Measurements from ENCODE around the gene MTUS2. TPM values are rescaled to one million over a fixed set of nuclear protein-coding genes. Genes with fewer than 3 reads are reported as not detected.

Gene MTUS2
- total RNA-seq, 1 donor from 2014 or later, result 0.41 TPM

DNA sequence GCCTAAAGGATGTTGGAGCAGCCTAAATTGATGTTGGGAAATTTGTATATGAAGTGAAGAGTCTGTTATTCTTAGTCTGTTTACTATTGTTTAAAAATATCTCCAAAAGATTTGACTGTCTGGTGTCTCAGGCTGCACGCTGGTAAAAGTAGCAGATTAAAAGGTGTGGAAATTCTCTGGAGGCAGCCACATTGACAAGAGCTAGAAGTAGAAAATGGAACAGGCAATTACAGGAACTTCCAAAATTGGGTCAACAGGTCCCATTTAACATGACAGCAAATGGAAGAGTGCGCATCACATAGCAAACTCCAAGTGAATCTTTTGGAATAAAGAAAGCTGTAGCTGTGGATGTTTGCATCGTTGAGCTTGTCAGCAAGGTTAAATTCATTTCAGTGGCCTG lies 138.3 kb downstream of the MTUS2 start:
- TF ChIP-seq, protein P1, sequence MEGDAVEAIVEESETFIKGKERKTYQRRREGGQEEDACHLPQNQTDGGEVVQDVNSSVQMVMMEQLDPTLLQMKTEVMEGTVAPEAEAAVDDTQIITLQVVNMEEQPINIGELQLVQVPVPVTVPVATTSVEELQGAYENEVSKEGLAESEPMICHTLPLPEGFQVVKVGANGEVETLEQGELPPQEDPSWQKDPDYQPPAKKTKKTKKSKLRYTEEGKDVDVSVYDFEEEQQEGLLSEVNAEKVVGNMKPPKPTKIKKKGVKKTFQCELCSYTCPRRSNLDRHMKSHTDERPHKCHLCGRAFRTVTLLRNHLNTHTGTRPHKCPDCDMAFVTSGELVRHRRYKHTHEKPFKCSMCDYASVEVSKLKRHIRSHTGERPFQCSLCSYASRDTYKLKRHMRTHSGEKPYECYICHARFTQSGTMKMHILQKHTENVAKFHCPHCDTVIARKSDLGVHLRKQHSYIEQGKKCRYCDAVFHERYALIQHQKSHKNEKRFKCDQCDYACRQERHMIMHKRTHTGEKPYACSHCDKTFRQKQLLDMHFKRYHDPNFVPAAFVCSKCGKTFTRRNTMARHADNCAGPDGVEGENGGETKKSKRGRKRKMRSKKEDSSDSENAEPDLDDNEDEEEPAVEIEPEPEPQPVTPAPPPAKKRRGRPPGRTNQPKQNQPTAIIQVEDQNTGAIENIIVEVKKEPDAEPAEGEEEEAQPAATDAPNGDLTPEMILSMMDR (IDR thresholded peaks at IDR 0.05), result no peak
- Histone ChIP-seq H3K36me3 (no peaks in the 10 kb centered on the region), H3K27ac (no peak overlapping the region), H3K4me1 (no peaks in the 10 kb centered on the region), H3K4me3 (no peak overlapping the region), H3K27me3 (no peaks in the 10 kb centered on the region), H3K9me3 (no peaks in the 10 kb centered on the region)
- DNase-seq, result no peak
- intact Hi-C loops (cut with DNase I), result no loop called here
- no peak for ATAC-seq

DNA sequence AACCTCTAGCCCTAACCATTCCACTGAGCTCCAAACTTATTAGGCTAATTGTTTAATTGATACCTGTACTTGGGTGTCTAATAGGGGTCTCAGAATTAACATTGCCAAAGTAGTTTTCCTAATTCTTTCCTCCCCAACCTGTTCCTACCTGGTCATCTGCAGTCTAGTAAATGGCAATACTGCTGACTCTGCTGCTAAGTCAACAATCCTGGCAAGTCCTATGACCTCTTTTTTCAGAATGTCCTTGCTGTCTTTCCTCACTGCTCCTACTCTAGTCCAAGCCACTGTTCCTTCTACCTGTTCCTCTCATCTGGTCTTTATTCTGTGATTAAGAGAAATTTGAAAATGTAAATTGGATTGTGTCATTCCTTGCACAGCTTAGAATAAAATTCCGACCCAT lies 143.9 kb downstream of the MTUS2 start:
- H3K4me1 ChIP-seq, result no peaks in the 10 kb centered on the region
- TF ChIP-seq, protein P1 (IDR thresholded peaks at IDR 0.05), result no peak
- H3K36me3 ChIP-seq, result no peaks in the 10 kb centered on the region
- H3K27ac ChIP-seq, result no peak overlapping the region
- H3K9me3 ChIP-seq, result no peaks in the 10 kb centered on the region
- intact Hi-C loops (cut with DNase I), result no loop called here
- H3K27me3 ChIP-seq, result no peaks in the 10 kb centered on the region
- H3K4me3 ChIP-seq, result no peak overlapping the region
- DNase-seq (no peak), ATAC-seq (no peak)

DNA sequence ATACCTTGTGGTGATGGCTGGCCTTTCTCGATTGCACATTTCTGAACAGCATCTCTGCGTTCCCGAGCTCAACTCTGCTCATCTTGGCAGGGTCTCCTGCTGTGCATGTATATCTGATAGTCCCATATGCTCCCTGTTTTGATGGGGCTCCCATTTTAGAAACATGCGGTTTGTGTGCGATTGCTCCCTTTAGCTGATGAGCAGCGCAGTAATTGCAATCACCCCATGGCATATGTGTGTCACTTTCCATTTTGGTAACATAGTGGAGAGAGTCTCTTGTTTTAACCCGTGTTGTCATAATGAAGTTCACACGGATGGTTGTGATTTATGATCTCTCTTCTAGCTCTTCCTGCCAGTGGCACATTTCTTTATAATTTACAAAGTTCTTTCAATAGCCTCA lies 144.7 kb downstream of the MTUS2 start:
- DNase-seq (no peak), ATAC-seq (no peak)
- Histone ChIP-seq H3K9me3 (no peaks in the 10 kb centered on the region), H3K27ac (no peak overlapping the region), H3K4me3 (no peak overlapping the region), H3K27me3 (no peaks in the 10 kb centered on the region), H3K4me1 (no peaks in the 10 kb centered on the region), H3K36me3 (no peaks in the 10 kb centered on the region)
- intact Hi-C loops (cut with DNase I), result no loop called here
- TF ChIP-seq, protein P1 (IDR thresholded peaks at IDR 0.05), result no peak

DNA sequence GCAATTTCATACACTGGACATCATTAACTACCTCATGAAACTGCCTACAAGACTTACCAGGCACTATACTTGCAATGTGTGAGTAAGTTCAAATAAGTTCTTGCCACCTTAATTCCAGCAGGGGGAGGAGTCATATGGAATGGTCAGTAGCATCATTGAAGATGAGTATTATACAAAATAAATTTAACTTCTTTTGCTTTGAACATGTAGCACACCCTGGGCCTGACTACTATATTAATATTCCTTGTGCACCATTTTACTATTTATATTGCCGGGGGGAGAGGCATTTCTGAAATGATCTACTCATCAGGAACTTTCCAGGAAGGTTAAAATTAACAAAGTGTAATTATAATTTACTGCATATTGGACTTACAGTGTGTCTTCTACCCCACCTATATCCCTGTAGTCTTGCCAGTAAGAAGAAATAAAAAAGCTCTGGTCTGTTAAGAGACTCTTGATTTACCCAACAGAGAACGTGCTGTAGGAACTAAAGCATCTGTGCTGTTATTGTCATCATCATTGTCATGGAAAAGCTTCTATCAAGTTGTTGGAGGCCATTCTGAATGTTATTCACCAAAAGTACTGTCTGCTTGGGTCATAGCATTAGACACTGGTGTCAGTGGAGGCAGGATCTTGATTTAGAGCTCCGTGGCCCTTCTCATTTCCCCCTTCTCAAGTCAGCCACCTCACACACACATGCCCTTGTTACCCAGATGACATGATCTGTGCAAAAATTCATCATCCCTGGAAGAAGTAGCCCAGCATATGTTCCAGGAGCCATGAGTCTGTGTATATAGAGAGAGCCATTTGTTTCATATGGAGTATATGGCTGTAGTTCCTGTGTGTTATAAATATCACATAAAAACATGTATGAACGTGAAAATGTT lies 147.1 kb downstream of the MTUS2 start:
- no peak for DNase-seq
- Histone ChIP-seq H3K4me3 (no peak overlapping the region), H3K4me1 (no peaks in the 10 kb centered on the region), H3K36me3 (no peaks in the 10 kb centered on the region), H3K27ac (no peak overlapping the region), H3K27me3 (no peaks in the 10 kb centered on the region), H3K9me3 (no peaks in the 10 kb centered on the region)
- TF ChIP-seq, protein P1 (IDR thresholded peaks at IDR 0.05), result no peak
- intact Hi-C loops (cut with DNase I), result no loop called here
- no peak for ATAC-seq

DNA sequence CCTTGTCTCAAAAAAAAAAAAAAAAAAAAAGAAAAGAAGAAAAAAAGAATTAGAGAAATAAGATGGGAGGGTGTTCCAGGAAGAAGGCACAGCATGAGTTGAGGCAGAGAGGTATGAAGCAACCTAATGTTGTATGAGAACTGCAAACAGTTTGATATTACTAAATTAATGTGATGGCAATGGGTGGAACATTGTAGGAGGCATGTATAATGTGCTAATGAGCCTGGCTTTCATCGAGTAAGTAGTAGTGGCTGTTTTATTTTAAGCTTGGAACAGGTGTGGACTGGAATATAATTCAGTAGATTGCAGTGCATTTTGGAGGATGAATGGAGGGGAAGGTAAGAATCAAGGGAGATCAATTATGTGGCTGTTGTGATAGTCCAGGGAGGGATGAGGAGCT lies 156.1 kb downstream of the MTUS2 start:
- no peak for ATAC-seq
- Histone ChIP-seq H3K4me3 (no peak overlapping the region), H3K36me3 (no peaks in the 10 kb centered on the region), H3K4me1 (no peaks in the 10 kb centered on the region), H3K27me3 (no peaks in the 10 kb centered on the region), H3K9me3 (no peaks in the 10 kb centered on the region), H3K27ac (no peak overlapping the region)
- TF ChIP-seq, protein P1 (IDR thresholded peaks at IDR 0.05), result no peak
- no peak for DNase-seq
- intact Hi-C loops (cut with DNase I), result no loop called here
